ENCODE results near the gene ANKS3. TPM values are rescaled to one million over a fixed set of nuclear protein-coding genes. Genes with fewer than 3 reads are reported as not detected.

ANKS3 gene
- total RNA-seq, 4 donors from 2014 or later = 6.7 to 16.6 (median 9.0) TPM

GRCh38 chr16:4656695-4657686 lies 77.1 kb downstream of the ANKS3 start:
- TF ChIP-seq POLR2A (IDR thresholded peaks at IDR 0.05) (no peak), CTCF (IDR thresholded peaks at IDR 0.05 in 4 of 5, conservative IDR thresholded peaks at IDR 0.05 in 1 of 5) (no peak)
- in situ Hi-C loops (cut with MboI; ENCODE audit: low sequenced_read_pairs in 4 of 4) = no loop called here
- H3K4me1 ChIP-seq = no peaks in the 10 kb centered on the region
- ATAC-seq (no peak), DNase-seq (no peak)
- H3K36me3 ChIP-seq = peaks cover 0 to 58% of the 10 kb centered on the region in 2 donors
- intact Hi-C loops (cut with DNase I; ENCODE audit: low total_unique reads) = no loop called here
- no peak overlapping the region for H3K4me3 ChIP-seq
- no peak overlapping the region for H3K27ac ChIP-seq
- no peaks in the 10 kb centered on the region for H3K9me3 ChIP-seq
- no peaks in the 10 kb centered on the region for H3K27me3 ChIP-seq

GRCh38 chr16:4656221-4656620 lies 77.8 kb downstream of the ANKS3 start:
- Histone ChIP-seq H3K9me3 (no peaks in the 10 kb centered on the region), H3K27ac (no peak overlapping the region), H3K27me3 (no peaks in the 10 kb centered on the region), H3K4me3 (no peak overlapping the region), H3K36me3 (peaks cover 0 to 66% of the 10 kb centered on the region in 2 donors), H3K4me1 (no peaks in the 10 kb centered on the region)
- ATAC-seq (no peak), DNase-seq (no peak)
- in situ Hi-C loops (cut with MboI; ENCODE audit: low sequenced_read_pairs in 4 of 4) = no loop called here
- TF ChIP-seq CTCF (IDR thresholded peaks at IDR 0.05 in 4 of 5, conservative IDR thresholded peaks at IDR 0.05 in 1 of 5) (no peak), POLR2A (IDR thresholded peaks at IDR 0.05) (no peak)
- intact Hi-C loops (cut with DNase I; ENCODE audit: low total_unique reads) = no loop called here

GRCh38 chr16:4655801-4656200 lies 78.3 kb downstream of the ANKS3 start:
- no peak for TF ChIP-seq CTCF (IDR thresholded peaks at IDR 0.05 in 4 of 5, conservative IDR thresholded peaks at IDR 0.05 in 1 of 5)
- no peak for TF ChIP-seq POLR2A (IDR thresholded peaks at IDR 0.05)

GRCh38 chr16:4654964-4655590 lies 79.0 kb downstream of the ANKS3 start:
- Histone ChIP-seq H3K4me3 (no peak overlapping the region), H3K27ac (no peak overlapping the region), H3K36me3 (peaks cover 0 to 73% of the 10 kb centered on the region in 2 donors), H3K9me3 (no peaks in the 10 kb centered on the region), H3K4me1 (peaks cover 0 to 3% of the 10 kb centered on the region in 2 donors), H3K27me3 (no peaks in the 10 kb centered on the region)
- ATAC-seq = no peak
- DNase-seq = no peak
- intact Hi-C loops (cut with DNase I; ENCODE audit: low total_unique reads) (no loop called here), in situ Hi-C loops (cut with MboI; ENCODE audit: low sequenced_read_pairs in 4 of 4) (no loop called here)
- TF ChIP-seq CTCF (IDR thresholded peaks at IDR 0.05 in 4 of 5, conservative IDR thresholded peaks at IDR 0.05 in 1 of 5) (no peak), POLR2A (IDR thresholded peaks at IDR 0.05) (no peak)

More at GRCh38 chr16:4655801-4656200, 78.3 kb downstream of the ANKS3 start:
- H3K4me3 ChIP-seq = no peak overlapping the region
- ATAC-seq (no peak), DNase-seq (no peak)
- H3K4me1 ChIP-seq = no peaks in the 10 kb centered on the region
- no peak overlapping the region for H3K27ac ChIP-seq
- H3K9me3 ChIP-seq = no peaks in the 10 kb centered on the region
- H3K27me3 ChIP-seq = no peaks in the 10 kb centered on the region
- intact Hi-C loops (cut with DNase I; ENCODE audit: low total_unique reads) = no loop called here
- in situ Hi-C loops (cut with MboI; ENCODE audit: low sequenced_read_pairs in 4 of 4) = no loop called here
- peaks cover 0 to 70% of the 10 kb centered on the region in 2 donors for H3K36me3 ChIP-seq

All from gastrocnemius medialis (tissue), 4 donors.